AG09319 (cell line): ENCODE measurements around the gene KLF6.

Source experiments
- DNase-seq: peaks from one replicate; pipeline ENCODE4 v3.0.0-alpha.2; 2010; ENCODE audit warnings: low read depth; ENCODE audit errors: extremely low read depth
- CTCF ChIP-seq: IDR thresholded peaks from 2 replicates; pipeline ENCODE4 v1.5.1; 2011; ENCODE audit warnings: low read depth, mild to moderate bottlenecking, inconsistent platforms, low read length, moderate library complexity

KLF6 gene

GRCh38 chr10:3782451-3783315 is 2.3 kb downstream of the KLF6 start:
- no peak for TF ChIP-seq CTCF
- DNase-seq, result peak; percentile 91

GRCh38 chr10:3782146-3782450 is 2.9 kb downstream of the KLF6 start:
- TF ChIP-seq CTCF, result no peak
- DNase-seq, result no peak

GRCh38 chr10:3781468-3782145 is 3.4 kb downstream of the KLF6 start:
- DNase-seq, result no peak
- TF ChIP-seq CTCF, result peak; percentile 57

GRCh38 chr10:3780771-3781467 is 4.1 kb downstream of the KLF6 start:
- DNase-seq, result no peak
- TF ChIP-seq CTCF, result no peak

- DNase-seq, result no peak
- no peak for TF ChIP-seq CTCF
Observed at GRCh38 chr10:3780021-3780770, 4.8 kb downstream of the KLF6 start.

- DNase-seq, result no peak
- no peak for TF ChIP-seq CTCF
Observed at GRCh38 chr10:3779158-3779741, 5.8 kb downstream of the KLF6 start.
